Measurements from ENCODE around the gene LAMP5.

The LAMP5 gene, protein sequence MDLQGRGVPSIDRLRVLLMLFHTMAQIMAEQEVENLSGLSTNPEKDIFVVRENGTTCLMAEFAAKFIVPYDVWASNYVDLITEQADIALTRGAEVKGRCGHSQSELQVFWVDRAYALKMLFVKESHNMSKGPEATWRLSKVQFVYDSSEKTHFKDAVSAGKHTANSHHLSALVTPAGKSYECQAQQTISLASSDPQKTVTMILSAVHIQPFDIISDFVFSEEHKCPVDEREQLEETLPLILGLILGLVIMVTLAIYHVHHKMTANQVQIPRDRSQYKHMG

DNA sequence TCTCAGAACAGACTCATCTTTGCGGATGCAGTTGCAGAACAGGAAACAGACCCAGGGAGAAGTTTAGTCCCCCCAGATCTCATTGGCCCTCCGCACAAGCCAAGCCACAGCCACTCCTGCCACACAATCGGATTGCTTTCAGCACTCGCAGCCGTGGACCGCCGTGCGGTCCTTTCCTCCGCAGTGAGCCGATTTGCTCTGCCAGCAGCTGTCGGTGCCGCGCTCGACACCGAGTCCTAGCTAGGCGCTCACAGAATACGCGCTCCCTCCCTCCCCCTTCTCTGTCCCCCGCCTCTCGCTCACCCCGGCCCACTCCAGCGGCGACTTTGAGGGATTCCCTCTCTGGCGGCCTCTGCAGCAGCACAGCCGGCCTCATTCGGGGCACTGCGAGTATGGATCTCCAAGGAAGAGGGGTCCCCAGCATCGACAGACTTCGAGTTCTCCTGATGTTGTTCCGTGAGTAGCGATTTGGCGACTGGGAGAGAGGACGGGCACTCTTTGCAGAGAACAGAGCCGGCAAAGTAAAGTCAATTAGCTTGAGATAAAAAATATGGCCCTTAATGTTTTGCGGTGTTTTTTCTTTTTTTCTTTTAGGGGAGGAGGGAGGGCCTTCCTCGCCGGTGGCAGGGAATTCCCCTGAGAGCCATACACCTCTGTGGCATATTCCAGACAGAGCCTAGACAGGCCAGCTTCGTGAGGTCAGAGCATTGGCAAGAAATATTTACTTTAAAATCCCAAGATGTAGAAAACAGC, at the start of gene LAMP5:
Gene LAMP5, plus strand, starts transcription at position 130 of the 753 bp plus-strand sequence. Its CDS starts 263 bp downstream, at position 393.
- no peak for DNase-seq

DNA sequence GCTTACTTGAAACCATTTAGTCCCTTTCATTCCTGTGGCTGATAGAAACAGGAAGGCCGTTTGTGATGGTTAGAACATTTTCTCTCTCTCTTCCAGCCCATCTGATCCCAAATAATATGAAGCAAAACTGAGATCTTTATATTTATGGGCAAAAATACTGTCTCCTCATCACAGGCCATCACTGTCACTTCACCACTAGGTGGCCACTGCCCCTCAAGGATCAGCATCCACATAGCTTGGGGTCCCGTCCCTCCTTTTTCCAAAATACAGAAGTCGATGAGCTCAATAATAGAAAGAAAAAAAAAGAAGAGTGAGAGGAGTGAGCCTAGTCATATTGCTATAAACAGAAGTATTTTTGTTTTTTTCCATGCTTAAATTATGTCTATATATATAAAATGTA, 46.4 kb upstream of the LAMP5 start:
- no peak for DNase-seq

DNA sequence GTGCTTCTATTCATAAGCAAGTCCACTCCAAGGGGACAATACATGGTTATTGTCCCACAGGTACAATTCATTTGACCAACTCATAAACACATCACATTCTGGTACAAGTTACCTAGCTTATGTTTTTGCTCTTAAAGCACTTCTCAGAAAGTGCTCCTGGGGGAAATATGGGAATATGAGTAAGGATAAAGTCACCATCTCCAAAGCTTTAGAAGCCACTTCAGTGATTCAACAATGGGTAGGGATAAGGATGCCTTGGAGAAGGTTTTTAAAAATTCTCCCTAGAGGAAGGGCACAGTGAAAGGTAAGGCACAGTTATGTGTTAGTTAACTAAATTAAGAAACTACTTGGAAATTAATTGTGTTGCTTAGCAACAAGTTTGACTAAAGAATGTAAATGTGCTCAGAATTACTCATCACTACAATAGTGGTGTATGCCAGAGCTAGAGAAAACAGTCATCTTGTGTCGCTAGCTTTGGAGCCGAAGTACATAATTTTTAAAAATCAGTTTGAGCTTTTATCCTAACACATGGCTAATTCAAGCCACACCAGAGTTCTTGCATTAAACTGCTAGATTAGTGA, 39.5 kb upstream of the LAMP5 start:
- no peak for DNase-seq

DNA sequence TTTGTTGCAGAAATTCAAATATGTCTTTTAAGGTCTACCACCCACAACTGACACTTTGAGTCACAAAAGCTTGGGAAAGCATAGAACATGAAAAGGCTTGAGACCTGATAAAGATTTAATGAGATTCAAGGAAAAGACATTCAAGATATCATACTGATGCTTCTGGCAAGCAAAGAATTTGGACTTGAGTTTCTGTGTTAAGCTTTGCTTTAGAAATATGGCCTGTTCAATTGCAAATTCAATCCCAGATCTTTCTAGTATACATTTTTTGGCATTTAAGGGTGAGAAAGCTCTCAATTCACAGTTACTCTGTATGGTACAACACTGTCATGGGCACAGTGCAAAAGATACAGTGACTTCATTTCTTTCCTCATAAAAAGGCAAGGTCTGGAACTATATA, 38.9 kb upstream of the LAMP5 start:
- DNase-seq = no peak

DNA sequence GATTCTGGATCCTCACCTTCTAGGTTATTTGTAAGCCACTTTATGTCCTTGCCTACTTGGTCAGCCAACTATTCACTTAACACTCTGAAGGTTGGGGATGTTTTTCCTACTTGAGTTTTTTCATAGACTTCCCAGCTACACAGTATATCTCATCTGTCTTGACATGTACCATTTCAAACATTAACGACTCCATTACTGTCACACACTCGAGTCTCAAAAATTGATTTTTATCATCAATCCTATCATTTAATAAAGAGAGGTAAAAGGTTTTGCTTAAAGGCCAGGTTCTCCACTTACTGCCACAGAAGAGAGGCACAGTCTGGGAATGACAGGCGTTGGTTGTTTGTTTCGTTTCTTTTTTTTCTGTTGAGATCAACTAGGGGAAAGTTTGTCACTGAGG, 38.2 kb upstream of the LAMP5 start:
- no peak for DNase-seq

DNA sequence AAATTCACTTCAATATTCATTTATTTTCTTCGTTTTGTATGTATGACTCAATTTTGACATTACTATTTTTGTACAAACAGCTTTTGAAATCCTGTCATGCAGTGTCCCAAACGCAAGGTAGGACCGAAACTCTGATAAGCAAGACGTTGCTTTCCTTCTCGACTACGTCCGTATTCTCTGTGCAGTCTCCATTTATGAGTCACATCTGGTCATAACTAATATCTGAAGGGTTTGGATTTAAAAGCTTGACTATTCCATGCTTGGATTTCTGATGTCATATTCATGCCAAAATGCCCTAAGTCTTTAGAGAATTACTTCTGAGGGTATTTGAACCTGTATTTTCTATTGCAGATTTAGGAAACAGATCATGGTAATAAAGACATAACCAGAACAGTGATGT, 37.8 kb upstream of the LAMP5 start:
- no peak for DNase-seq

DNA sequence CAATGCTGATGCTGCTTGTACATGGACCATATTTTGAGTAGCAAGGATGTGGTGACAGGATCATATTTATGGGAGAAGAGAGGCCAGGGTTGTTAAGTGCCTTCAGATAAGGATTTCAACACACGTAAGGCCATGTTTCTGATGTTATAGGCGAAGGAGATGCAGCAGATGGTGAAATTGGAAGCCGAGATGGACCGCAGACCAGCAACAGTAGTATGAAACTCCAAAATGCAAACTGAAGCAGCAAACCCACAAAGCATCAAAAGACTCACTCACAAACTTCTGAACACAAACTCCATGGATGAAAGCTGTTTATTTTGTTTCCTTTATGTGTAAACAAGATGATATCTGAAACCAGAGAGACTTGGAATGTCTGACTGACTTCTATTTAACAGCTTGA, 35.6 kb upstream of the LAMP5 start:
- DNase-seq = no peak

DNA sequence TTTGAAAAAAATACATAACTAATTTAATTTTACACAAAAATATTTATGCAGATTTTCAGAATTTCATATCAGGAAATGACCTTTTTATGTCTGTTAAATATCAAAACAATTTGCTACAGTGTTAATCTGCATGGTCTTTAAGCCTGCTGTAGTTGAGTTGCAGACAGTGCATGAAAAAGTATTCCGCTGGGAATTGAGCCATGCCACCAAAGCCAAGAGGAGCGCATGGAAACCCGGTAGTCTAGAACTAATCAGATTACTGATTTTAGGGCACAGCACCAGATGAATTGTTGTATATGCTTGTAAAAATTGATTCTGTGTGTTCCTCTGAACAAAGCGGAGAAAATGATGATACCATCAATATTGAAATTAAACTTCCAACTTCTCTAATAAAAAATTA, 34.3 kb upstream of the LAMP5 start:
- no peak for DNase-seq

DNA sequence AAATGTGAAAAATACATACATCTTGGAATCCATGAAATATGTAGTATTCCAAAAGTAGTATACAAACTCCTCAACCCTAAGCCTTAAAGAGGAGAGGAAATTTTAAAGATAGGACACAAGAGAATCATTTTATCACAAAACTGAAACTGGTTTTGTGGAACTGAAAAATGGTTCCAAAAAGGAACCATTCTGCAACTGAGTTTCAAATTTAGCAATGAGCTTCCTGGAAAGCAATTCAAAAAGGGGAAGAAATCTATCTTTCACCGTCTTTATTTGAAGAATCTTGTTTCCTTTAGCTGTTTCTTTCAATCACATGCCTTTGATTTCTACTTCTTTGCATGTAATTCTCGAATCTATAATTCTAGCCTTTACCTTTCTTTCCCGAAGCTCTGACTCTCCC, 32.2 kb upstream of the LAMP5 start:
- no peak for DNase-seq

DNA sequence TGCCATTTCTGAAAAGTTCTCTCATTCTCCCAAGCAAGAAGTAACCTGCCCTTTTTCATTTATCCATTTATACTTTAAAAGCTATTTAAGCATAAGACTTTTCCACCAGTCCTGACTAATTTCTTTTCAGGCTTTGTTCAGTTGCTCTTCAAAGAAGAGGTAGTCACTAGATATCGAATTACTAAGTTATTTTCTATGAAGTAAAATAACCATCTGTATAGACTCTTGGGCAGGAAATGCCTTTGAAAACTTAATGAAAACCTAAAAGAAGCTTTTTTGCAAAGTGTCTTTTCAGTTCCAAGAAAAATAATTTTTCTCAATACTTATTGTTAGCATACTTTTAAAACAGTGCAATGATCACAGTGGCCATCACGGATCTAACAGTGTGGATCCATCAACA, 31.3 kb upstream of the LAMP5 start:
- DNase-seq = no peak

DNA sequence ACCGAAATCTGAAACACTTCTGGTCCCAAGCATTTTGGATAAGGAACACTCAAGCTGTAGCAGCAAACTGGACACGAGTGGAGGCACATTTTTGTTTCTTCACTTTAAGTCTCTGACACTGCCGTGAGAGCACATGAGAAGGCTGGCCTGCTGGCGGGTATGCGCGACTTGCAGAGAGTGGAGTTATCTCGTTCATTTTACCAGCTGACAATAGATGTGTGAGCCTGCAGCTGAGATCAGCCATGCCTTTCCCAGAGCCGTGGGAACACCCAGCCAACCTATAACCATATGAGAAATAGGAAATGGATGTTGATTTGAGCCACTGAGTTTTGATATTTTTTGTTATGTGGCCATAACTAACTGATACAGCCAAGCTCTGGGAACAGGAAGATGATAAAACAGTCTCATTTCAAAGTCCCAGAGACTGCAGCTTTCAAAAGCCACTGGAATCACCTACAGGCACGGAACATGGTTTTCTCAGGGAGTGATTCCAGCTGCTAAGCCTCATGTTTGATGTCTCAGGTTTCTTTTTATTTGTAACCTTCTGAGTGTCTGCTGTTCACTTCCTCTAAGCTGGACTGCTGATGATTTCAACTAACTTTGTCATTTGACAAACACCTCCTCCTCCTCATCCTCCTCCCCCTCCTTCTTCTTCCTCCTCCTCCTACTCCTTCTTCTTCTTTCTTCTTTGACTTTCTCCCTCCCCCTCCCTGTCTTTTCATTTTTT, 28.6 kb upstream of the LAMP5 start:
- no peak for DNase-seq

DNA sequence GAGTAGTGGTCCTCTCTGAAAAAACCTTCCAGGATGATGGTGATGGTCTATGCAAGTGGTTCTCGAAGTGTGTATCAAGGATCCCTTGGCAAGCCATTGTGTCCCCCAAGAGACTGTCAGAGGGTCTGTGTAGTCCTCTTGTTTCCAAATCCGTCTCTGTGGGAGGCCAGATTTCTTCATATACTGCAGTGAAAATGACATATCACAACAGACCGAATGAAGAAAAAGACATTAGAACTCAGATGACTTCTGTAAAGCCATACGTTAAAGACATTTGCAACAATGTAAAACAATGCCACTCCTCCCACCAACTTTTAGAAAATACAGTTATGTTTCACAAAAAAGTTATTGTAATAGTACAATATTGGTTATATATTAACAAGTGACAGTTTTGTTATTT, 27.2 kb upstream of the LAMP5 start:
- no peak for DNase-seq

DNA sequence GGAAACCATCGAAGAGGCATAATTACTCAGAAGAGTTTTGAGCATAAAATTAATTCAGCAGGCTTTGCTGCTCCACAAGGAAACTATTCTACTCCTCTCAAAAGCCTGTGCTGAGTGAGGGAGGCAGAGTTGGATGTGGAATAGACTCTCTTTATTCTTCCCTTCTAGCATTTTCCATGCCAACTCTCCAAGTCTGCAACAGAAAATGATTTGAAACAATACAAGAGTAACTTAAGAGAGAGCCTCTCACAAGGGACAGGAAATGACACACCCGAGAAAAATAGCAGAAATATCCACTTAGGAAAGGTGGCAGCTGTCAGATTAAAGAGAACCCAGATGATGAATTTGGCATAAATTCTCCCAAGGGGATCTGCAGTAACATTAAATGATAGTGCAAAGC, 26.3 kb upstream of the LAMP5 start:
- DNase-seq = no peak

DNA sequence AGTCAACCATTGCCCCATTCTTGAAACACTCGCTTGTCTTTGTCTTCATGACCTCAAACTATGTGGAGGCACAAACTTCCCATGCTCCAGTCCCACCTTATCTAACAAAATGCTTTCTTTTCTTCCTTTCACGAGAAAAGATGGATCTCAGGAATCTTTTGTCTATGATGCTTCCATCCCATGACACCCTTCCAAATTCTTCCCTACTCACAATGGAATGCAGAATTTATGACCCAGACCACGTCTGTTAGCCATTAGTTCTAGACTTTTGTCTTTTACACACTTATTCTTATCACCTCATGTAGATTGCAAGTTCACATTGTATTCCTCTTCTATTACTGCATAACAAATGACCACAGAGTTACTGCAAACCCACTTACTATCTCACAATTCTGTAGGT, 24.2 kb upstream of the LAMP5 start:
- no peak for DNase-seq

DNA sequence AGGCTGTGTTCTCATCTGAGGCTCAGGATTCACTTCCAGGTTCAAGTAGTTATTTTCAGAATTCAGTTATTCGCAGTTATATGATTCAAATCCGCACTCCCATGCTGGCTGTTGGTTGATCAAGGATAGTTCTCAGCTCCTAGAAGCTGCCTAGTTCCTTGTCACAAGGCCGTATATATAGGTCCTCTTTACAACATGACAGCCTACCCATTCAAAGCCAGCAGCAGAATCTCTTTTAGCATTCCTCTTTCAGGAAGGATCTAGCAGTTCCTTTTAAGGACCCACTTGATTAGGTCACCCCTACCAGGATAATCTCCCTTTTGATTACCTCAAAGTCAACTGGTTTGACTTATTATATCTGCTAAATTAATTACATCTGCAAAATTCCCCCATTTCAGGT, 23.8 kb upstream of the LAMP5 start:
- DNase-seq = no peak

DNA sequence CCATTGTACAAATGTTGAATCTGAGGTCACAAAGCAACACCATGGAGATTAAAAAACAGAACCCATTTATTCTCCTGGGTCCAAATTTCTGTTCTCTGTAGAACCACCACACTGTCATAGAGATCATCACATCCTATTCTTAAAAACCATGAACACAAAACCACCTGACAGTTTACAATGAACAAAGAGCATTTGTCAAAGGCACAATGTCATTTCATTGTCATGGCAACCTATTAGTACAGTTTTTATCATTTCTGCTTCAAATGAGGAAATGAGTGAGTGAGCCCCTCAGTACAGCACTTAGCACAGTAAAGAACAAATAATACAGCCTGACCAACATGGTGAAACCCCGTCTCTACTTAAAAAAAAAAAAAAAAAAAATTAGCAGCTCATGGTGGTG, 23.1 kb upstream of the LAMP5 start:
- DNase-seq = no peak

DNA sequence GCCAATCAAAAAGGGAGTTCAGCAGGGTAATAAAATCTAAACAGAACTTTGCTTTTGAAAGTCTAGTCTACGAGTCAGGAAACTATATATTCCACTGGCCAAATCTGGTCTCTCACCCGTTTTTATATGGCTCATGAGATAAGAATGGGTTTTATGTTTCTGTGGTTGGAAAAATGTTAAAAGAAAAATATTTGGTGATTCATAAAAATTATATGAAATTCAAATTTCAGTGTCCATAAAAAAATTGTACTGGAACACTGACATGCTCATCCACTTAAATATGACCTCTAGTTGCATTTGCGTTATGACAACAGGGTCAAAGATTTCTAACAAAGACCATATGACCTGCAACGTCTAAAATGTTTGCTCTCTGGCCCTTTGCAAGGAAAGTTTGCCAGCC, 22.3 kb upstream of the LAMP5 start:
- no peak for DNase-seq

DNA sequence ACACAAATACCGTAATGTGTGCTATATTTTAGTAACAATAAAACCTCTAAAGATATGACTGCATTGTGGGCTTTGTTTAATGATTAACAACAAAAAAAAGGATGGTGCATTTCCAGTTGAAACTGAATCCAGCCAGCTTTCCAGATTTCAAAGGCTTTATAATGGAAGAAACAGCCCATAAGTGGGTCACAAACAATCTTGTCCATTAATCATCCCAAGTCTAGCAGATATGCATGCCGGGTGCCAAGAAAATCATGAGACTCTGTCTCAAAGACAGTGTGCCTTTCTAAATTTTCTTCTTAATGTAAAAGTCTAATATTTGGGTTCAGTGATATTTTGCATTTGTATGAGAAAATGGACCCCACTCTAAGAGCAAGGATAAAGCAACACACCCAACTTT, 20.6 kb upstream of the LAMP5 start:
- DNase-seq = no peak

DNA sequence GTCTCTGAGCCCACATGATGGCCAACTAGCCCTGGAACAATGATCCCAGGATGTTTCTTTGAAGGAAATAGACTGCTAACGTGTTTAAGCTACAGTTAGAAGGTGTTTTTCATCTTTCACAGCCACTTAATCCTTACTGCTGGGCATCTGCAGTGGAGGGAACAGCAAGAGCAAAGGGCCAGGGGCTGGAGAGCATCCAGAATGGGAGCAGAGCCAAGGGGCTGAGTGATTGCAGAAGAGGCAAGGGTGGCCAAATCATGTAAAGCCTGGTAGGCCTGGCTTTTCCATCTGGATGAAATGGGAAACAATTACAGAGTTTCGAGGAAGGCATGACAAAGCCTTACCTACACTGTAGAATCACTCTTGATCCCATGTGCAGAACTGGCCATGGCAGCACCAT, 18.7 kb upstream of the LAMP5 start:
- no peak for DNase-seq

DNA sequence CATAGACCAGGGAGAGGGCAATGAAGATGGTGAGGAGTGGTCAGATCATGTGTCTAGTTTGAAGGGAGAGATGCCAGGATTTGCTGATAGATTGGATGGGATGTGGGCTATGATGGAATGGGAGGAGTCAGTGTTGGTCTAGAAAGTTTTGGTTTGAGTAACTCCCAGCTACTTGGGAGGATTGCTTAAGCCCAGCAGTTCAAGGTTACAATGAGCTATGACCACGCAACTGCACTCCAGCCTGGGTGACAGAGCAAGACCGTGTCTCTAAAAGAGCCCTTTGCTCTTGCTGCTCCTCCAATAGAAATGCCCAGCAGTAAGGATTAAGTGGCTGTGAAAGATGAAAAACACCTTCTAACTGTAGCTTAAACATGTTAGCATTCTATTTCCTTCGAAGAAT, 18.2 kb upstream of the LAMP5 start:
- DNase-seq = no peak

DNA sequence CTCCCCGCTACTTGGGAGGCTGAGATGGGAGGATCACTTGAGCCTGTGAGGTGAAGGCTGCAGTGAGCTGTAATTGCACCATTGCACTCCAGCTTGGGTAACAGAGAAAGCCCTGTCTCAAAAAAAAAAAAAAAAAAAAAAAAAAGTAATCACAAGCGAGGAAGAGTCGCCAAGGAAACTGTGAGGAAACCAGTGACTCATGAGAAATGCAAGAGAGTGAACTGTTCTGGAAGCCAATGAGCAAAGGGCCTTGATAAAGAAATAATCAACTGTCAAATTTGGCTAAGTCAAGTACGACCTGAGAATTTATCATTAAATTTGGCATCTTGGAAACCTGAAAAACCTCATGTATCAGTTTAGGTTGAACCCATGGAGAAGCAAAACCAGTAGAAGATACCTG, 16.1 kb upstream of the LAMP5 start:
- DNase-seq = no peak

DNA sequence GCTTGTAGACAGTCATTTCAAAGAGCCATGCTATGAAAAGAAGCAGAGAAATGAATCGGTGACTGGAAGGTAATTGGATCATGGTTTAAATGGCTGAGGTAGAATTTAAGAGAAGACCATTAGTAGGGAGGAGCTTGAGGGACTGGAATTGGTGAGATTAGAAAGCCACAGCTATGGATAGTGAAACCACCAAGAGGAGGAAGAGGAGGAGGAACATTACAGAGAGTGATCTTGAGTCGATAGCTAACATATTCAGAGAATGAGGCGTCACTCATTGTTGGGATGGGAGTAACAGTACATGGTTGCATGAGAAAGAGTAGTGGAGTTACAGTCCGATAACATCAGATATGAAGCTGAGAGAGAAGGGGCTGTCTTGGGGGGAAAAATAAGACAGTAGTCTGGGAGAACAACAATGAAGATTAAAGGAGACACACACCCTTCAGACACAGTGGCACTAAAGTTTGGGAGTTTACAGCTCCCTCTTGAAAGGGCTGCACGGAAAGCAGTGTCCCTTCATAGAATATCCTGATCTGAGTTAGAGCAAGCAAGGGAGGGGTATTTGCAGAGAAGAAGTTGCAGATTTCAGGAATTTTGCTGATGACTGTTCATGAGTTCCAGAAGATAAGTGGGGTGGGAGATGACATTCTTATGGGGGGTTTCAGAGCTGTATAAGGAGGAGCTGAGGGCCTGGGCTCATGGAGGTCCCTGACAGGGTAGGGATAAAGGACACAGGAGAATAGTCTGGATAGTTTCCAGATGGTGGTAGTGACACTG, 15.1 kb upstream of the LAMP5 start:
- DNase-seq = no peak

DNA sequence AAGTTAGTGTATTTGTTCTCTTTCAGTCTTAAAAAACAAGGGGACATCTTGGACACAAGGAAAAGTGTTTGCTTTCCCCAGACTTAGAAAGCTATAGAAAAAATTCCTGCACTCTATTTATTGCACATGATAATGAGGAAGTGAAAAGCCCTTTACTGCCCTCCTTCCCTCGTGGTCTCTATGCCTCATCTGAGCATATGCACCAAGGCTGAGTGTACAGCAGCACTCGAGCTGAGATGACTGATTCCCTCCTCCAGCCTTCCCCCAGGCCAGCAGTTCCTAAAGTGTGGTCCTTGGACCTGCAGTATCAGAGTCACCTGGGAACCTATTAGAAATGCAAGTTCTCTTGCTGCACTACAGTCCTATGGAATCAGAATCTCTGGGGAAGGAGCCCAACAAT, 14.3 kb upstream of the LAMP5 start:
- no peak for DNase-seq
